Sigmoid colon (tissue), 7 donors: ENCODE measurements around the gene WDR91. TPM values are rescaled to one million over a fixed set of nuclear protein-coding genes. Genes with fewer than 3 reads are reported as not detected.

Source experiments
- DNase-seq: peaks from one replicate; pipeline ENCODE4 v3.0.0-alpha.2; 2019
- H3K27ac ChIP-seq, 4 donors: fragments of 200-600 bp; sonication (generic); one replicate each; pipeline ENCODE4 v1.5.1; 2016 to 2019; ENCODE audit warnings: mild to moderate bottlenecking in 1 of 4
- H3K27me3 ChIP-seq, 3 donors: fragments of 200-600 bp; sonication (generic); one replicate each; pipeline ENCODE4 v1.5.1; 2019; ENCODE audit warnings: mild to moderate bottlenecking in 1 of 3
- H3K36me3 ChIP-seq, 4 donors: fragments of 200-600 bp; sonication (generic); one replicate each; pipeline ENCODE4 v1.5.1; 2016 to 2019
- H3K4me1 ChIP-seq, 4 donors: fragments of 200-600 bp; sonication (generic); one replicate each; pipeline ENCODE4 v1.5.1; 2017 to 2019
- H3K4me3 ChIP-seq, 4 donors: fragments of 200-600 bp; sonication (generic); one replicate each; pipeline ENCODE4 v1.5.1; 2017 to 2019; ENCODE audit warnings: mild to moderate bottlenecking in 2 of 4, moderate library complexity in 1 of 4
- H3K9me3 ChIP-seq, 4 donors: fragments of 200-600 bp in 3 of 4; sonication (generic) in 3 of 4; one replicate each; pipeline versions ENCODE4 v1.5.1 to v1.6.1; 2013 to 2019
- CTCF ChIP-seq, 4 experiments: fragments of 450-650 bp in 3 of 4; fragments of 200-600 bp in 1 of 4; IDR thresholded peaks; one replicate each; pipeline ENCODE4 v1.5.1; 2016 to 2019; ENCODE audit warnings: antibody characterized with exemption in 4 of 4, mild to moderate bottlenecking in 3 of 4, moderate library complexity in 2 of 4
- EP300 ChIP-seq, 4 donors: sonication (generic); formaldehyde crosslinking; IDR thresholded peaks; one replicate each; pipeline ENCODE4 v1.6.1; 2017; ENCODE audit warnings: antibody characterized with exemption in 4 of 4
- POLR2A ChIP-seq, 2 donors: fragments of 450-650 bp; IDR thresholded peaks; one replicate each; pipeline ENCODE4 v1.6.1; 2016; ENCODE audit warnings: antibody characterized with exemption in 2 of 2, mild to moderate bottlenecking in 2 of 2, moderate library complexity in 2 of 2
- POLR2AphosphoS5 ChIP-seq, 4 donors: sonication (generic); formaldehyde crosslinking; IDR thresholded peaks; one replicate each; pipeline ENCODE4 v1.6.1; 2017; ENCODE audit warnings: antibody characterized with exemption in 4 of 4
- WGBS, 2 donors: extraction: QIAGEN DNeasy Blood & Tissue Kit; methylation state at CpG; one replicate each; pipeline ENCODE4 v1.1.7; 2013; 5-methylcytosine and 5-hydroxymethylcytosine counted together
- intact Hi-C: fragments of 100-400 bp; cut with DNase I; formaldehyde crosslinking; loops from one replicate; pipeline ENCODE4 v1.15.1; 2023
- polyA plus RNA-seq, 3 donors: library from polyadenylated mRNA; stranded (reverse); fragments of 200-250 nt; gene quantifications; one replicate each; pipeline ENCODE4 v1.2.3, GENCODE V29; 2013
- total RNA-seq, 4 donors: library from RNA; depleted of rRNA; stranded (reverse); fragments of >200 nt; gene quantifications; one replicate each; pipeline ENCODE4 v1.1.0, GENCODE V29; 2016
- donor health status: healthy with polysubstance abuse.
- donor health status: Bipolar disorder and iron deficiency.
- donor health status: healthy.

Gene WDR91
- total and polyA plus RNA-seq, 7 donors = 2.1 to 14.1 (median 11.0) TPM

GRCh38 chr7:135159359-135160085 lies 51.8 kb downstream of the WDR91 start:
- 94 to 97% methylated on average over 2 of the region's 2 CpGs for WGBS, 2 donors
- Histone ChIP-seq H3K4me1 (peaks cover 0 to 41% (median 17%) of the 10 kb centered on the region in 4 donors), H3K27ac (peak overlapping the region in 2 of 4 donors; percentile 32 to 67), H3K4me3 (no peak overlapping the region), H3K9me3 (no peaks in the 10 kb centered on the region), H3K27me3 (no peaks in the 10 kb centered on the region), H3K36me3 (peaks cover 0 to 11% (median under 1%) of the 10 kb centered on the region in 4 donors)
- DNase-seq = no peak
- TF ChIP-seq POLR2AphosphoS5 (IDR thresholded peaks at IDR 0.05) (no peak), EP300 (IDR thresholded peaks at IDR 0.05) (no peak), POLR2A (IDR thresholded peaks at IDR 0.05) (no peak), CTCF (IDR thresholded peaks at IDR 0.05) (no peak)
- intact Hi-C loops = loop anchor here (10.0 kb wide), 1 partner anchor 385 kb away; the partner anchor contains the start of gene CALD1

DNA sequence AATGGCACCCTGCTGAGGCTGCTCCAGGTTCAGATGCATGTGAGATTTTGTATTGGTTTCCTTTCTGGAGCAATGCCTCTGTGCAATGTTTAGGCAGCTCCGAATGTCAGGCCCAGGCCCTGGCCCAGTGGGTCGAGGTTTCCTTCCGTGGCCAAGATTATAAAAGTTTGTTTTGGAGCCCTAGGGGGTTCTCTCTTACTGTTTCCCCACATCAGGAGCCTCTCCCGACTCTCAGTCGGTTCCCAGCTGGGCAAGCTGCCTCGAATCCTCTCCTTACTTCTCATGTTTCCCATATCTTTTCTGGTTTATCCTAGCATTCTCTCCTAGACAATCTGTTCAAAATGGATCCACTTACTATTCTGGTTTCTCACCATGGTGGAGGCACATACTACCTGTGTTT lies 52.5 kb downstream of the WDR91 start:
- WGBS, 2 donors = 88 to 93% methylated on average over 6 of the region's 6 CpGs
- intact Hi-C loops = no loop called here
- TF ChIP-seq POLR2A (IDR thresholded peaks at IDR 0.05) = no peak
- TF ChIP-seq CTCF (IDR thresholded peaks at IDR 0.05) = no peak
- TF ChIP-seq EP300 (IDR thresholded peaks at IDR 0.05) = no peak
- TF ChIP-seq POLR2AphosphoS5 (IDR thresholded peaks at IDR 0.05) = no peak
- Histone ChIP-seq H3K27ac (peak overlapping the region in 2 of 4 donors; percentile 32 to 67), H3K27me3 (no peaks in the 10 kb centered on the region), H3K36me3 (peaks cover 0 to 4% (median 0%) of the 10 kb centered on the region in 4 donors), H3K4me1 (peaks cover 0 to 41% (median 17%) of the 10 kb centered on the region in 4 donors), H3K9me3 (no peaks in the 10 kb centered on the region), H3K4me3 (no peak overlapping the region)
- no peak for DNase-seq

DNA sequence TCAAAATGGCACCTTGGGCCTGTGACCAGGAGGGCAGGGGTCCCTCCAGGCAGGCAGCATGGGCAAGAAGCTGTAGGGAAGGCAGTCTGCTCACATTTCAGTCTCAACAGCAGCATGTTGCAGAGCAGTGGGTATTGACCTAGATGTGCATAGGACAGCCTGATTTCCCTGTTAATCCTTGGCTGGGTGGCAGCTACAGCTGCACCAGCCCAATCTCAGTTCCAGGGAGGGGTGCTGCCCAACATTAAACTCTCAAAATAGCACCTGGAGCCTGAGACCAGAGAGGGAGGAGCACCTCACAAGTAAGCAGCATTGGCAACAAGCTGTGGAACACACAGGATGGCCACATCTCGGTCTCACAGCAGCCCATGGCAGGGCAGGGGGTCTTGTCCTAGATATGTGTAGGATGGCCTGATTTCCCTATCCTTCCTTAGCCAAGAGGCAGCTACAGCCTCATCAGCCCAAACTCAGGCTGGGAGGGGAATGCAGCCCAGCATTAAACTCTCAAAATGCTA lies 53.1 kb downstream of the WDR91 start:
- Histone ChIP-seq H3K9me3 (no peaks in the 10 kb centered on the region), H3K27ac (peak overlapping the region in 1 of 4 donors; percentile 67), H3K27me3 (no peaks in the 10 kb centered on the region), H3K4me3 (no peak overlapping the region), H3K4me1 (peaks cover 0 to 41% (median 17%) of the 10 kb centered on the region in 4 donors), H3K36me3 (no peaks in the 10 kb centered on the region)
- TF ChIP-seq CTCF (IDR thresholded peaks at IDR 0.05) (no peak), EP300 (IDR thresholded peaks at IDR 0.05) (no peak), POLR2AphosphoS5 (IDR thresholded peaks at IDR 0.05) (no peak), POLR2A (IDR thresholded peaks at IDR 0.05) (no peak)
- 100% methylated on average over 1 of the region's 1 CpG for WGBS, 2 donors
- intact Hi-C loops = no loop called here
- no peak for DNase-seq

- no peak for TF ChIP-seq EP300 (IDR thresholded peaks at IDR 0.05)
- TF ChIP-seq POLR2A (IDR thresholded peaks at IDR 0.05) = no peak
- TF ChIP-seq POLR2AphosphoS5 (IDR thresholded peaks at IDR 0.05) = no peak
- no peak for TF ChIP-seq CTCF (IDR thresholded peaks at IDR 0.05)
- no peaks in the 10 kb centered on the region for H3K27me3 ChIP-seq
- intact Hi-C loops = no loop called here
- H3K27ac ChIP-seq = no peak overlapping the region
- no peak overlapping the region for H3K4me3 ChIP-seq
- peaks cover 0 to 16% (median 2%) of the 10 kb centered on the region in 4 donors for H3K36me3 ChIP-seq
- WGBS, 2 donors = 92 to 96% methylated on average over 1 of the region's 1 CpG
- no peak for DNase-seq
- peaks cover 0 to 34% (median 17%) of the 10 kb centered on the region in 4 donors for H3K4me1 ChIP-seq
- H3K9me3 ChIP-seq = no peaks in the 10 kb centered on the region
Measured at GRCh38 chr7:135156290-135156689, 55.0 kb downstream of the WDR91 start.
